ENCODE results near the gene SAP30BP.
A peak's percentile ranks its signal among the peaks of the same experiment; 100 is the strongest.

The SAP30BP gene

GRCh38 chr17:75743625-75744206 lies 76.6 kb downstream of the SAP30BP start:
- no peak for DNase-seq

DNA sequence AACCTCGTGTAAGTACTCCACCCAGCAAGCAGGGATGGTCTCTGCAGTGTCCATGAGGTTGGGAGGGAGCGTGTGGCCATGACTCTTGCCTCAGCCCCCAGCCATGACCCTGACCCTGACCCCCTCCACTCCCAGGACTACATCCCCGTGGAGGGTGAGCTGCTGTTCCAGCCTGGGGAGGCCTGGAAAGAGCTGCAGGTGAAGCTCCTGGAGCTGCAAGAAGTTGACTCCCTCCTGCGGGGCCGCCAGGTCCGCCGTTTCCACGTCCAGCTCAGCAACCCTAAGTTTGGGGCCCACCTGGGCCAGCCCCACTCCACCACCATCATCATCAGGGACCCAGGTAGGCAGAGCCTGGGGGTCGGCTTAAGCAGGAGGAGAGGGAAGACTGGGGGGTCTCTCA lies 81.6 kb downstream of the SAP30BP start:
- no peak for DNase-seq

DNA sequence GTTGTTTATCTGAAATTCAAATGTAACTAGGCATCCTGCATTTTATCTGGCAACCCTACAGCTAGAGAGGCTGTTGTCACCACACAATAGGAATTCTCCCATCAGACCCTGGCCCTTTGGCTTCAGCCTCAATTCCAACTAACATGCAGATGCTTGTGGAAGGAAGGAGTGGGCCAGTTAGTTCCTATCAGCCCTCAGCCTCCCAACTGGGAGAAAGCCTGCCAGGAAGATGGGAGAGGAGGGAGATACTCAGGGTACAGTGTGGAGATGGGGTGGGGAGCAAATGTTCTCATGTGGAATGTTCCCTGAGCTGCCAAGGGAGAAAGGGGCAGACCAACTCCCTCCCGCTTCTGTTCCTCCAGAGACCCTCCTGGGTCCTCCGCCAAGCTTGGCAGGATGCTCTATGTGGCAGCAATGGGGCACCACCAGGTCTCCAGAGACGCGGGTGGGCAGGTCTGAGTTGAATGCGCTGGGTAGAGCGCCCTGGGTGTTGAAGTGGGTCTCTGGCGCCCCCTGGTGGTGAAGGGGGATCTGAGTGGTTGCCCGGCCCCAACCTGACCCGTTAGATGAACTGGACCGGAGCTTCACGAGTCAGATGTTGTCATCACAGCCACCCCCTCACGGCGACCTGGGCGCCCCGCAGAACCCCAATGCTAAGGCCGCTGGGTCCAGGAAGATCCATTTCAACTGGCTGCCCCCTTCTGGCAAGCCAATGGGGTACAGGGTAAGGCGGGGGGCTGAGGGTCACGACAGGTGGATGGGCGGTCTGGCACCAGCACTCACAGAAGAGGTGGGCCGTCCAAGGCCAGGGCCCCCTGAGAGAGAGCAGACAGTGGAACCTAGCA lies 82.6 kb downstream of the SAP30BP start:
- peak; percentile 73 to 83 for DNase-seq

- no peak for DNase-seq
These were observed 83.7 kb downstream of the SAP30BP start for GRCh38 chr17:75750661-75751423.

- DNase-seq, result no peak
These were observed 84.7 kb downstream of the SAP30BP start for GRCh38 chr17:75751676-75752404.

GRCh38 chr17:75752405-75752709 lies 85.2 kb downstream of the SAP30BP start:
- no peak for DNase-seq

DNA sequence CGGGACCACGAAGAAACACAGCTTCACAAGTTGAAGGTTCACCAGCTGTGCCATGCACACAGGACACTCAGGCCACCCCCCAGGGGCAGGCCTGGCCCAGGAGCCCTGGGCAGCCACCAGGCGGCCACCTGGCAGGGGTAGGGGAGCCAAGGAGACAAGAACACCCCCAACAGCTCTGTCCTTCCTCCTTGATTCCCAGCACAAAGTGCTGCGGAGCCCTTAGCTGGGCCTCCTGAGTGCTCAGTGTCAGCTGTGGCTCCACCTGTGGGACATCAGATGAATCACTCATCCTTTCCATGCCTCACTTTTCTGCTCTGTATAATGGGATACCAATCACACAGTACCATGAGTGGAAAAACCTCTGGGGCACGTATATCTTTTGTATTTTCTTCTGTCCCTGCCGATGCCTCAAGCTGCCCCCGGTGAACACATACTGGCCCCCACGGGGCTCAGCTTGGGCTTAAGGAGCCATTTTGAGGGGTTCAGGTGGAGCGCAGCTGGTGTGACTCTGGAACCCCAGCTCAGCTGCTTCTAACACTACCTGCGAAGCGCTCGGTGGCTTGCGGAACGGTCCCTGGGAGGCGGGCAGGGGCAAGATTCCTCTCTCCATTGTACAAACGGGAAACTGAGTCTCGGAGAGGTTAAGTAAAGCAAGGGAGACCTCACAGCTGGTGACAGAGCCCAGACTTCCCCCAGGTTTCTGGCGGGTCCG lies 85.8 kb downstream of the SAP30BP start:
- no peak for DNase-seq

GRCh38 chr17:75753514-75754377 lies 86.6 kb downstream of the SAP30BP start:
- DNase-seq, result peak; percentile 82 to 83

DNA sequence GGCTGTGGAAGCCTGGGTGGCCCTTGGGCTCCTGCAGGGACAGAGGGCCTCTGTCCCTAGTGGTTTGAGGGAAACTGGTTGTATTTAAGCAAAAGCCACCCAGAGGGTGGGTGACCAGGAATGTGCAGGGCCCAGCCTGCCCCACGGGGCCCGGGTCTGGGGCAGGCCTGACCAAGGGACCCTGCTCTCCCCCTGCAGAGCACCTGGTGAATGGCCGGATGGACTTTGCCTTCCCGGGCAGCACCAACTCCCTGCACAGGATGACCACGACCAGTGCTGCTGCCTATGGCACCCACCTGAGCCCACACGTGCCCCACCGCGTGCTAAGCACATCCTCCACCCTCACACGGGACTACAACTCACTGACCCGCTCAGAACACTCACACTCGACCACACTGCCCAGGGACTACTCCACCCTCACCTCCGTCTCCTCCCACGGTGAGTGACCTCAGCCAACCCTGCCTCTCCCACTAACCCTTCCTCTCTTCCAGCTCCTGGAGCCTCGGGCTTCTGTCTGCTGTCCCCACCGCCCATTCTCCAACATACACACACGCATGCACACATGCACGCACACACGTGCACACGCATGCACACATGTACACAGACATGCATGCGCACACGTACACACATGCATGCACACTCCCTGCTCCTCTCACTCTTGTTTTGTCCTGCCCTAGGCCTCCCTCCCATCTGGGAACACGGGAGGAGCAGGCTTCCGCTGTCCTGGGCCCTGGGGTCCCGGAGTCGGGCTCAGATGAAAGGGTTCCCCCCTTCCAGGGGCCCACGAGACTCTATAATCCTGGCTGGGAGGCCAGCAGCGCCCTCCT lies 87.5 kb downstream of the SAP30BP start:
- DNase-seq, result no peak

DNA sequence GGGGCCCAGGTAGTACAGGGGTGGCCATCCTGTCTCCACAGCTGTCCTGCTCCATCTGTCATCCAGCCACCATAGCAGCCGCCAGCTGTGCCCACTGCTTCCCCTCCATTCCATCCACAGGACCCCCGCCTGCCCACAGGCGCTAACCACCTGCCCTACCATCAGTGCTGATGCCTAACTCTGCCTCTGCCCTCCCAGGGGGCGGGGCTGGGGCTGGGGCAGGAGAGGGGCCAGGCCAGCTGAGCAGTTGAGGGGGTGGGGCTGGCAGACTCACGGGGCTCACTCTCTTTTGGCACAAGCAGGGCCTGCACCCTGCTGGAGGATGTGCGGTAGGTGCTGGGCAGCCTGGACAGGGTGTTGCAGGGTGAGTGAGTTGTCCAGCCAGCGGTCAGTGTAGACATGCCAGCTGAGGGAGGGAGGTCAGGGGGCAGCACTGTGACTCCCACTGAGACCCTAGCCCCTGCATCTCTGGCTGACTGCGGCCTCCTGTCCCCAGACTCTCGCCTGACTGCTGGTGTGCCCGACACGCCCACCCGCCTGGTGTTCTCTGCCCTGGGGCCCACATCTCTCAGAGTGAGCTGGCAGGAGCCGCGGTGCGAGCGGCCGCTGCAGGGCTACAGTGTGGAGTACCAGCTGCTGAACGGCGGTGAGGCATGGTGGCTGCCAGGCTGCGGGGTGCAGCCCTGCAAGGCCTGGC lies 88.2 kb downstream of the SAP30BP start:
- DNase-seq, result no peak

GRCh38 chr17:75755990-75756389 lies 88.9 kb downstream of the SAP30BP start:
- no peak for DNase-seq

DNA sequence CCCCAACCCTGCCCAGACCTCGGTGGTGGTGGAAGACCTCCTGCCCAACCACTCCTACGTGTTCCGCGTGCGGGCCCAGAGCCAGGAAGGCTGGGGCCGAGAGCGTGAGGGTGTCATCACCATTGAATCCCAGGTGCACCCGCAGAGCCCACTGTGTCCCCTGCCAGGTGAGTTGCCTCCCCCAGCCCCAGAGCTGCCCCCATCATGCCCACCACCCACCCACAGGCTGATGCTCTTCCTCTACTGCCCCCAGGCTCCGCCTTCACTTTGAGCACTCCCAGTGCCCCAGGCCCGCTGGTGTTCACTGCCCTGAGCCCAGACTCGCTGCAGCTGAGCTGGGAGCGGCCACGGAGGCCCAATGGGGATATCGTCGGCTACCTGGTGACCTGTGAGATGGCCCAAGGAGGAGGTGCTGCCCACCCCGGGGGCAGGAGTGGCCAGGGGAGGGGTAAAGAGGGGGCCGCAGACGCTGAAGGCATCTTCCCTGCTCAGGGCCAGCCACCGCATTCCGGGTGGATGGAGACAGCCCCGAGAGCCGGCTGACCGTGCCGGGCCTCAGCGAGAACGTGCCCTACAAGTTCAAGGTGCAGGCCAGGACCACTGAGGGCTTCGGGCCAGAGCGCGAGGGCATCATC lies 89.4 kb downstream of the SAP30BP start:
- no peak for DNase-seq

DNA sequence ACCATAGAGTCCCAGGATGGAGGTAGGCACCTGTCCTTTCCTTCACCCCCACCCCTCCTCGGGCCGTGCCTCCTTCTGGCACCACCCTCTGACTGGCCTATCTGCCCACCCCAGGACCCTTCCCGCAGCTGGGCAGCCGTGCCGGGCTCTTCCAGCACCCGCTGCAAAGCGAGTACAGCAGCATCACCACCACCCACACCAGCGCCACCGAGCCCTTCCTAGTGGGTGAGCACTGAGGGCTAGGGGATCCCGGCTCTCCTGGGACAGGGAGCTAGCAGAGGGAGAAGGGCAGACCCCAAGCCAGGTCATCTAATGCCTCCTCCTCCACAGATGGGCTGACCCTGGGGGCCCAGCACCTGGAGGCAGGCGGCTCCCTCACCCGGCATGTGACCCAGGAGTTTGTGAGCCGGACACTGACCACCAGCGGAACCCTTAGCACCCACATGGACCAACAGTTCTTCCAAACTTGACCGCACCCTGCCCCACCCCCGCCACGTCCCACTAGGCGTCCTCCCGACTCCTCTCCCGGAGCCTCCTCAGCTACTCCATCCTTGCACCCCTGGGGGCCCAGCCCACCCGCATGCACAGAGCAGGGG lies 90.0 kb downstream of the SAP30BP start:
- no peak for DNase-seq
